H9 (cell line): ENCODE data around the gene ANGEL1. TPM values are rescaled to one million over a fixed set of nuclear protein-coding genes. Genes with fewer than 3 reads are reported as not detected.

Experiments used
- DNase-seq: peaks from one replicate; pipeline ENCODE4 v3.0.0-alpha.2; 2017
- H2AFZ ChIP-seq: one replicate; pipeline ENCODE4 v1.6.1; 2013; ENCODE audit warnings: mild to moderate bottlenecking, low read length, control low read depth, moderate library complexity
- H2AK5ac ChIP-seq: 2 replicates; pipeline ENCODE4 v1.6.1; 2013; ENCODE audit warnings: low read length, control low read depth, mixed read lengths; ENCODE audit not compliant: insufficient read length
- H2BK120ac ChIP-seq: one replicate; pipeline ENCODE4 v1.6.1; 2013; ENCODE audit warnings: low read depth, mild to moderate bottlenecking, low read length, control low read depth, inconsistent platforms; ENCODE audit not compliant: poor library complexity, severe bottlenecking
- H2BK12ac ChIP-seq: 2 replicates; pipeline ENCODE4 v1.6.1; 2013; ENCODE audit warnings: low read length, control low read depth, mixed read lengths, low read depth; ENCODE audit not compliant: insufficient read length
- H2BK15ac ChIP-seq: 2 replicates; pipeline ENCODE4 v1.6.1; 2013; ENCODE audit warnings: low read depth, low read length, control low read depth
- H2BK20ac ChIP-seq: one replicate; pipeline ENCODE4 v1.6.1; 2013; ENCODE audit warnings: low read depth, mild to moderate bottlenecking, low read length, control low read depth, inconsistent platforms; ENCODE audit not compliant: poor library complexity, severe bottlenecking
- H2BK5ac ChIP-seq: 2 replicates; pipeline ENCODE4 v1.6.1; 2013; ENCODE audit warnings: low read length, control low read depth, mixed read lengths; ENCODE audit not compliant: insufficient read length
- H3K14ac ChIP-seq: 2 replicates; pipeline ENCODE4 v1.6.1; 2013; ENCODE audit warnings: low read length, control low read depth; ENCODE audit not compliant: insufficient read depth
- H3K18ac ChIP-seq: 2 replicates; pipeline ENCODE4 v1.6.1; 2013; ENCODE audit warnings: low read depth, mild to moderate bottlenecking, mixed read lengths, low read length, control low read depth; ENCODE audit not compliant: insufficient read length
- H3K23ac ChIP-seq: 2 replicates; pipeline ENCODE4 v1.6.1; 2013; ENCODE audit warnings: low read length, control low read depth, mixed read lengths, low read depth; ENCODE audit not compliant: insufficient read length
- H3K23me2 ChIP-seq: 2 replicates; pipeline ENCODE4 v1.6.1; 2013; ENCODE audit warnings: low read depth, mild to moderate bottlenecking, mixed read lengths, low read length, control low read depth; ENCODE audit not compliant: insufficient read length, poor library complexity, severe bottlenecking
- H3K27ac ChIP-seq: 2 replicates; pipeline ENCODE4 v1.5.1; 2013; ENCODE audit warnings: low read length, control low read depth, mixed read lengths, low read depth; ENCODE audit not compliant: insufficient read length
- H3K27me3 ChIP-seq: 2 replicates; pipeline ENCODE4 v1.6.1; 2013; ENCODE audit warnings: low read length, control low read depth, inconsistent platforms; ENCODE audit not compliant: insufficient read depth
- H3K4ac ChIP-seq: 2 replicates; pipeline ENCODE4 v1.6.1; 2013; ENCODE audit warnings: low read depth, mild to moderate bottlenecking, control low read depth, inconsistent platforms, low read length, moderate library complexity
- H3K4me1 ChIP-seq: 2 replicates; pipeline ENCODE4 v1.6.1; 2013; ENCODE audit warnings: low read length, control low read depth, inconsistent platforms; ENCODE audit not compliant: insufficient read depth
- H3K4me2 ChIP-seq: 2 replicates; pipeline ENCODE4 v1.6.1; 2013; ENCODE audit warnings: low read length, control low read depth, mixed read lengths; ENCODE audit not compliant: insufficient read length, insufficient read depth
- H3K56ac ChIP-seq: 2 replicates; pipeline ENCODE4 v1.6.1; 2013; ENCODE audit warnings: low read depth, mild to moderate bottlenecking, mixed read lengths, low read length, control low read depth; ENCODE audit not compliant: insufficient read length
- H3K79me1 ChIP-seq: 2 replicates; pipeline ENCODE4 v1.6.1; 2013; ENCODE audit warnings: low read depth, mild to moderate bottlenecking, moderate library complexity, low read length, control low read depth, inconsistent platforms; ENCODE audit not compliant: insufficient read depth, poor library complexity, severe bottlenecking
- H3K79me2 ChIP-seq: 2 replicates; pipeline ENCODE4 v1.6.1; 2013; ENCODE audit warnings: low read length, control low read depth, inconsistent platforms; ENCODE audit not compliant: insufficient read depth
- H3K9ac ChIP-seq: 2 replicates; pipeline ENCODE4 v1.6.1; 2013; ENCODE audit warnings: low read length, control low read depth, mixed read lengths; ENCODE audit not compliant: insufficient read length; ENCODE audit errors: extremely low read depth
- H3K9me3 ChIP-seq: one replicate; pipeline ENCODE4 v1.6.1; 2013; ENCODE audit warnings: low read depth, low read length, inconsistent platforms; ENCODE audit not compliant: control insufficient read depth
- H3T11ph ChIP-seq: one replicate; pipeline ENCODE4 v1.6.1; 2013; ENCODE audit warnings: mild to moderate bottlenecking, low read length, control low read depth, inconsistent platforms
- H4K20me1 ChIP-seq: one replicate; pipeline ENCODE4 v1.6.1; 2013; ENCODE audit not compliant: control insufficient read depth, insufficient read length, insufficient read depth
- H4K5ac ChIP-seq: 2 replicates; pipeline ENCODE4 v1.6.1; 2013; ENCODE audit warnings: low read depth, mild to moderate bottlenecking, mixed read lengths, low read length, control low read depth; ENCODE audit not compliant: insufficient read length
- H4K8ac ChIP-seq: replicated peaks from 2 replicates; pipeline ENCODE4 v1.6.1; 2013; ENCODE audit warnings: low read length, control low read depth, mixed read lengths, low read depth; ENCODE audit not compliant: insufficient read length
- H4K91ac ChIP-seq: 2 replicates; pipeline ENCODE4 v1.6.1; 2013; ENCODE audit warnings: low read depth, mild to moderate bottlenecking, moderate library complexity, mixed read lengths, low read length, control low read depth; ENCODE audit not compliant: insufficient read length
- H3K27ac Mint-ChIP-seq, 3 experiments: 2 replicates in 2 of 3; 3 replicates in 1 of 3; pipeline ENCODE4 v1.8.0; 2020 to 2021; ENCODE audit warnings: mixed read lengths in 3 of 3, mild to moderate bottlenecking in 1 of 3, moderate library complexity in 1 of 3
- H3K27me3 Mint-ChIP-seq: 2 replicates; pipeline ENCODE4 v1.8.0; 2021; ENCODE audit warnings: low read depth, mild to moderate bottlenecking, moderate library complexity, mixed read lengths
- H3K36me3 Mint-ChIP-seq, 3 experiments: 2 replicates in 2 of 3; 3 replicates in 1 of 3; pipeline ENCODE4 v1.8.0; 2020 to 2021; ENCODE audit warnings: low read depth in 3 of 3, mixed read lengths in 3 of 3; ENCODE audit not compliant: insufficient read depth in 1 of 3
- H3K4me1 Mint-ChIP-seq, 2 experiments: 2 replicates each; pipeline ENCODE4 v1.8.0; 2020; ENCODE audit warnings: mixed read lengths in 2 of 2
- H3K4me3 Mint-ChIP-seq, 2 experiments: 2 replicates in 1 of 2; 3 replicates in 1 of 2; pipeline ENCODE4 v1.8.0; 2020 to 2021; ENCODE audit warnings: mild to moderate bottlenecking in 2 of 2, mixed read lengths in 2 of 2, moderate library complexity in 1 of 2
- H3K9me3 Mint-ChIP-seq, 2 experiments: 2 replicates in 1 of 2; 3 replicates in 1 of 2; pipeline ENCODE4 v1.8.0; 2020; ENCODE audit warnings: mild to moderate bottlenecking in 2 of 2, mixed read lengths in 2 of 2, moderate library complexity in 1 of 2
- CTCF ChIP-seq: fragments of 200-600 bp; sonication (generic); conservative IDR thresholded peaks from 3 replicates; pipeline ENCODE4 v1.8.0; 2021; ENCODE audit warnings: antibody characterized with exemption, mild to moderate bottlenecking
- WGBS: extraction: QIAGEN DNeasy Blood & Tissue Kit; methylation state at CpG from one replicate; pipeline ENCODE4 v1.1.7; 2013; ENCODE audit warnings: missing lambda C conversion rate, low lambda C conversion rate, mixed read lengths; ENCODE audit not compliant: insufficient read length; ENCODE audit errors: extremely low coverage; 5-methylcytosine and 5-hydroxymethylcytosine counted together
- total RNA-seq: library from RNA; stranded (reverse); gene quantifications from 2 replicates; pipeline ENCODE4 v1.2.1, GENCODE V29; 2021

Gene ANGEL1
- total RNA-seq, 1 experiment from 2014 or later, result 21.5 TPM

- Histone ChIP-seq H4K8ac (no peak overlapping the region), H3T11ph (no peak overlapping the region), H3K14ac (no peak overlapping the region), H2BK20ac (no peak overlapping the region), H2BK15ac (no peak overlapping the region), H3K56ac (no peak overlapping the region), H3K23ac (no peak overlapping the region), H2AK5ac (no peak overlapping the region), H3K79me1 (no peaks in the 10 kb centered on the region), H4K5ac (no peak overlapping the region), H3K4ac (no peak overlapping the region), H2BK5ac (no peak overlapping the region), H3K9me3 (no peaks in the 10 kb centered on the region), H3K9ac (no peak overlapping the region), H3K4me2 (no peak overlapping the region), H3K79me2 (no peaks in the 10 kb centered on the region), H2BK12ac (no peak overlapping the region), H3K23me2 (no peaks in the 10 kb centered on the region), H3K18ac (no peak overlapping the region), H2BK120ac (no peak overlapping the region), H3K27ac (no peak overlapping the region), H3K4me1 (no peaks in the 10 kb centered on the region), H4K20me1 (no peaks in the 10 kb centered on the region), H2AFZ (no peak overlapping the region), H3K27me3 (no peaks in the 10 kb centered on the region), H4K91ac (no peak overlapping the region)
- Mint-ChIP-seq H3K27ac (no peak overlapping the region), H3K4me1 (peaks cover 3 to 5% of the 10 kb centered on the region in 2 experiments; a peak in 2 of 4 replicates), H3K4me3 (no peak overlapping the region), H3K9me3 (no peaks in the 10 kb centered on the region), H3K36me3 (peaks cover 22 to 64% (median 40%) of the 10 kb centered on the region in 3 experiments; a peak in 6 of 7 replicates), H3K27me3 (no peaks in the 10 kb centered on the region; the same call in 1 of the 2 replicates)
- peak; percentile 98 for TF ChIP-seq CTCF
- no CpG with 5 or more reads among the region's 2 CpGs for WGBS
- DNase-seq, result peak; percentile 90
These were observed 27.8 kb downstream of the ANGEL1 start for GRCh38 chr14:76784881-76785280.
